ENCODE data around the gene SLC2A1. TPM values are rescaled to one million over a fixed set of nuclear protein-coding genes. Genes with fewer than 3 reads are reported as not detected.

SLC2A1 gene
- total and polyA plus RNA-seq, 9 of the 15 experiments (the other 6 are each of a cell fraction or from before 2014, with no cell fraction given): 12.6 to 153 (median 48.0) TPM

- no peak for TF ChIP-seq STAT6 (CRISPR knock-in tag; IDR thresholded peaks at IDR 0.05)
- TF ChIP-seq PML (IDR thresholded peaks at IDR 0.05; ENCODE audit: low read length): no peak
- no peak; the same call in 1 of the 2 replicates for TF ChIP-seq BRD4 (IDR thresholded peaks at IDR 0.05)
- no peak; a peak in 1 of 4 replicates for TF ChIP-seq FOXK2 (conservative IDR thresholded peaks at IDR 0.05 in 1 of 2, IDR thresholded peaks at IDR 0.05 in 1 of 2; ENCODE audit: low read depth in 2 of 2)
- TF ChIP-seq NFIX (CRISPR knock-in tag; IDR thresholded peaks at IDR 0.05; ENCODE audit: low read depth): no peak
- TF ChIP-seq NUFIP1 (IDR thresholded peaks at IDR 0.05; ENCODE audit: partially characterized antibody): peak; percentile 44
- TF ChIP-seq ZNF124 (CRISPR knock-in tag; IDR thresholded peaks at IDR 0.05): no peak
- TF ChIP-seq ZNF263 (CRISPR knock-in tag; IDR thresholded peaks at IDR 0.05; ENCODE audit: borderline replicate concordance): no peak; the same call in 1 of the 2 replicates
- no peak for TF ChIP-seq ESRRA (IDR thresholded peaks at IDR 0.05; ENCODE audit: borderline replicate concordance, low read depth)
- no peak for TF ChIP-seq GTF2F1 (IDR thresholded peaks at IDR 0.05; ENCODE audit: low read depth, low read length)
- no peak; the same call in 1 of the 2 replicates for TF ChIP-seq ZNF589 (CRISPR knock-in tag; IDR thresholded peaks at IDR 0.05; ENCODE audit: low read depth)
- TF ChIP-seq KDM5B (IDR thresholded peaks at IDR 0.05; ENCODE audit: insufficient replicate concordance, low read depth, low read length): no peak
- TF ChIP-seq ZNF134 (CRISPR knock-in tag; conservative IDR thresholded peaks at IDR 0.05): no peak
- peak in 1 of 3 experiments; percentile 16 for TF ChIP-seq YY1 (IDR thresholded peaks at IDR 0.05; ENCODE audit: borderline replicate concordance in 1 of 3, control insufficient read depth in 1 of 3, extremely low read depth in 1 of 3, insufficient read depth in 3 of 3, insufficient read length in 1 of 3, insufficient replicate concordance in 2 of 3, low read depth in 1 of 3, low read length in 2 of 3)
- TF ChIP-seq POLR2B (IDR thresholded peaks at IDR 0.05; ENCODE audit: low read depth, partially characterized antibody): no peak
- no peak for TF ChIP-seq HDAC6 (IDR thresholded peaks at IDR 0.05; ENCODE audit: low read depth, low read length)
- no peak for TF ChIP-seq BHLHE40 (IDR thresholded peaks at IDR 0.05; ENCODE audit: low read length)
- TF ChIP-seq NCOA2 (IDR thresholded peaks at IDR 0.05; ENCODE audit: partially characterized antibody in 2 of 2): no peak
- TF ChIP-seq NCOA4 (IDR thresholded peaks at IDR 0.05; ENCODE audit: partially characterized antibody): no peak
- peak; percentile 21; the same call in 1 of the 2 replicates for TF ChIP-seq NCOR1 (IDR thresholded peaks at IDR 0.05)
- no peak for TF ChIP-seq ZNF408 (CRISPR knock-in tag; IDR thresholded peaks at IDR 0.05; ENCODE audit: low read depth)
- TF ChIP-seq SMC3 (conservative IDR thresholded peaks at IDR 0.05; ENCODE audit: insufficient read depth, low read depth, low read length): no peak
- TF ChIP-seq NR1H2 (CRISPR knock-in tag; IDR thresholded peaks at IDR 0.05): no peak
- peak in 1 of 2 experiments; percentile 29; a peak in 1 of 4 replicates for TF ChIP-seq RAD21 (CRISPR knock-in tag; conservative IDR thresholded peaks at IDR 0.05 in 1 of 2, IDR thresholded peaks at IDR 0.05 in 1 of 2)
- TF ChIP-seq U2AF1 (optimal IDR thresholded peaks at IDR 0.05; ENCODE audit: low read depth, low read length): no peak
- TF ChIP-seq ZNF583 (CRISPR knock-in tag; IDR thresholded peaks at IDR 0.05): no peak; the same call in 1 of the 2 replicates
Observed at GRCh38 chr1:42966688-42967612, 8.3 kb upstream of the SLC2A1 start (continued).
